Upper lobe of right lung (tissue), 1 donor: Measurements from ENCODE around the gene GOLT1B. TPM values are rescaled to one million over a fixed set of nuclear protein-coding genes. Genes with fewer than 3 reads are reported as not detected.

Source experiments
- ATAC-seq: fragments of 200-7000 bp; cut with Tn5 transposase; one replicate; pipeline ENCODE4 v1.9.1; 2020; ENCODE audit warnings: mild to moderate bottlenecking, moderate library complexity
- DNase-seq: peaks from one replicate; pipeline ENCODE4 v3.0.0-alpha.2; 2020
- H3K27ac ChIP-seq: fragments of 200-600 bp; one replicate; pipeline ENCODE4 v1.8.0; 2022
- H3K27me3 ChIP-seq: fragments of 200-600 bp; one replicate; pipeline ENCODE4 v1.8.0; 2022; ENCODE audit warnings: mild to moderate bottlenecking
- H3K36me3 ChIP-seq: fragments of 200-600 bp; one replicate; pipeline ENCODE4 v1.8.0; 2022
- H3K4me1 ChIP-seq: fragments of 200-600 bp; one replicate; pipeline ENCODE4 v1.8.0; 2022
- H3K4me3 ChIP-seq: fragments of 200-600 bp; one replicate; pipeline ENCODE4 v1.8.0; 2022; ENCODE audit warnings: mild to moderate bottlenecking
- H3K9me3 ChIP-seq: fragments of 200-600 bp; one replicate; pipeline ENCODE4 v1.8.0; 2022
- intact Hi-C: fragments of 100-400 bp; cut with DNase I; formaldehyde crosslinking; loops from one replicate; pipeline ENCODE4 v1.11.0; 2022
- total RNA-seq: library from RNA; stranded (reverse); fragmentation: NEBNext Ultra II Directional; extraction: Animal tissue kit (Norgen Biotek cat#: 25700); gene quantifications from one replicate; pipeline ENCODE4 v1.2.1, GENCODE V29; 2021
- TF ChIP-seq, protein P1 (sequence below): fragments of 200-600 bp; IDR thresholded peaks from one replicate; pipeline ENCODE4 v1.8.0; 2022; ENCODE audit warnings: antibody characterized with exemption
- donor health status: DM: no; HTN: yes; CAD: no; lungs with severe emphysema.

GOLT1B gene
- total RNA-seq, 1 donor from 2014 or later, result 25.0 TPM

DNA sequence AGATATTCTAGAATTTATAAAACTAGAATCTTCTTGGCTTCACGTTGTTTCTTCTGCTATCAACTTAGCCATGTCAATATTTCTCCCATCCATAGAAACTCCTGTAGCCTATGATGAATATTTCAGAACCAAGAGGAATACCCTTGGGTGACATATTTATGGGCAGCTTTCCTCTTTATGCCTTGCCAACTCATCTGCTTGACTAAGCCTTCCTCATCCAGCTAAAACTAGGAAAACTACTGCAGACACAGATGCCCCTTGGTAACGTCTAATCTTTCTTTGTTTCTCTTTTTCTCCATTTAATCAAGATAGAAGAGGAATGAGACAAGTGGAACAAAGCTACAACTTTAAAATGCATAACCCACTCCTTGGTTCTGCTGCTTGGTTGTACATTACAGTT lies 6.3 kb downstream of the GOLT1B start:
- peaks cover 19% of the 10 kb centered on the region for H3K4me1 ChIP-seq
- no peaks in the 10 kb centered on the region for H3K27me3 ChIP-seq
- ATAC-seq (no peak), DNase-seq (no peak)
- TF ChIP-seq, protein P1, sequence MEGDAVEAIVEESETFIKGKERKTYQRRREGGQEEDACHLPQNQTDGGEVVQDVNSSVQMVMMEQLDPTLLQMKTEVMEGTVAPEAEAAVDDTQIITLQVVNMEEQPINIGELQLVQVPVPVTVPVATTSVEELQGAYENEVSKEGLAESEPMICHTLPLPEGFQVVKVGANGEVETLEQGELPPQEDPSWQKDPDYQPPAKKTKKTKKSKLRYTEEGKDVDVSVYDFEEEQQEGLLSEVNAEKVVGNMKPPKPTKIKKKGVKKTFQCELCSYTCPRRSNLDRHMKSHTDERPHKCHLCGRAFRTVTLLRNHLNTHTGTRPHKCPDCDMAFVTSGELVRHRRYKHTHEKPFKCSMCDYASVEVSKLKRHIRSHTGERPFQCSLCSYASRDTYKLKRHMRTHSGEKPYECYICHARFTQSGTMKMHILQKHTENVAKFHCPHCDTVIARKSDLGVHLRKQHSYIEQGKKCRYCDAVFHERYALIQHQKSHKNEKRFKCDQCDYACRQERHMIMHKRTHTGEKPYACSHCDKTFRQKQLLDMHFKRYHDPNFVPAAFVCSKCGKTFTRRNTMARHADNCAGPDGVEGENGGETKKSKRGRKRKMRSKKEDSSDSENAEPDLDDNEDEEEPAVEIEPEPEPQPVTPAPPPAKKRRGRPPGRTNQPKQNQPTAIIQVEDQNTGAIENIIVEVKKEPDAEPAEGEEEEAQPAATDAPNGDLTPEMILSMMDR, result no peak
- no peak overlapping the region for H3K4me3 ChIP-seq
- H3K9me3 ChIP-seq, result no peaks in the 10 kb centered on the region
- intact Hi-C loops, result no loop called here
- H3K36me3 ChIP-seq, result peaks cover 33% of the 10 kb centered on the region
- H3K27ac ChIP-seq, result no peak overlapping the region

DNA sequence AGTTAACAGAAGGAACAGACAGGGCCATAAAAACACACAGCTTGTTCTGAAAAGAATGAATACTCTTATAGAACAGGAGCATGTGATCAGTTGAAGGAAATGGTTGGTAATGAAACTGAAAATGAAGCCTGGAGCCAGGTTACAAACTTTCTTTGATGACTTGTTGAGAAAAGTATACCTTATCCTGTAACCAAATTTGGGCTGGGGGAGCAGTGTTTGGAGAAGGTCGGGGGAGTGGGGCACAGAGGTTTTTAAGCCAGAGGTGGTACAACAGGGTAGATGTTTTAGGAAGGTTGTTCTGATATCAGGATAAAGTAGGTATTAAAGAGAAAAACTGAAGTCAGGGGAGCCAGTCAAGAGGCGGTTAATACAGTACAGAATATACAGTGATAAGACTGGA lies 8.2 kb downstream of the GOLT1B start:
- Histone ChIP-seq H3K27me3 (no peaks in the 10 kb centered on the region), H3K4me1 (peaks cover 1% of the 10 kb centered on the region), H3K9me3 (no peaks in the 10 kb centered on the region), H3K4me3 (no peak overlapping the region), H3K36me3 (peaks cover 53% of the 10 kb centered on the region), H3K27ac (no peak overlapping the region)
- intact Hi-C loops, result no loop called here
- no peak for ATAC-seq
- TF ChIP-seq, protein P1, result no peak
- no peak for DNase-seq

DNA sequence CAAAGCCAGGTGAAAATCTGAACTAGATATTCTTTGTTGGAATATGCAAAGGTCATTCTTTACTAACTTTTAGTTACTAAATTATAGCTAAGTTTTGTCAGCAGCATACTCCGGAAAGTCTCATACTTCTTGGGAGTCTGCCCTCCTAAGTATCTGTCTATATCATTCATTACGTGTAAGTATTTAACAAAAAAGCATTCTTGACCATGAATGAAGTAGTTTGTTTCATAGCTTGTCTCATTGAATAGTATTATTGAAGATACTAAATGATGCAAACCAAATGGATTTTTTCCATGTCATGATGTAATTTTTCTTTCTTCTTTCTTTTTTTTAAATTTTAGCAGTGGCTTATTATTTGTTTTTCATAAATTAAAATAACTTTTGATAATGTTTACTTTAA lies 14.7 kb downstream of the GOLT1B start:
- no peaks in the 10 kb centered on the region for H3K9me3 ChIP-seq
- no peaks in the 10 kb centered on the region for H3K4me1 ChIP-seq
- no peak overlapping the region for H3K4me3 ChIP-seq
- no peak for ATAC-seq
- no peak for DNase-seq
- intact Hi-C loops, result no loop called here
- H3K27me3 ChIP-seq, result no peaks in the 10 kb centered on the region
- TF ChIP-seq, protein P1, result no peak
- no peak overlapping the region for H3K27ac ChIP-seq
- H3K36me3 ChIP-seq, result peaks cover 59% of the 10 kb centered on the region

DNA sequence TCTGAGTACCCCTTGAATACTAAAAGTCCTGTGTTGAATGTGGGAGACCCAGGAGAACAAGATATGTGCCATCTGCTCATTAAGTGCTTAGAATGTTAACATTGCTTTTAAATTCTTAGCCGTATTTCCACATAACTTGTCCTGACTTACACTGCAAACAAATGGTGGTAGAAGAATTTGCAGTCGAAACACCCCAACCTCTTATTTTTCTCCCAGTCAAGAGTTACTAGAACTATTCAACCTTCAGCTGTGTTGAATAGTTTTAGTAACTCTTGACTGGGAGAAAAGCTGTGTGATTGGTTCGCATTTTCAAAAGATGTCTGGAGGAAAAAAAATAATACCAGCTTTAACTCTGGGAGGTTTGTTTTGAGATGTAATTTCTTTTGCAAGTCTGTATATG lies 16.9 kb downstream of the GOLT1B start:
- TF ChIP-seq, protein P1, result no peak
- Histone ChIP-seq H3K27ac (no peak overlapping the region), H3K4me3 (no peak overlapping the region), H3K36me3 (peaks cover 40% of the 10 kb centered on the region), H3K27me3 (no peaks in the 10 kb centered on the region), H3K4me1 (no peaks in the 10 kb centered on the region), H3K9me3 (no peaks in the 10 kb centered on the region)
- ATAC-seq (no peak), DNase-seq (no peak)
- intact Hi-C loops, result no loop called here

DNA sequence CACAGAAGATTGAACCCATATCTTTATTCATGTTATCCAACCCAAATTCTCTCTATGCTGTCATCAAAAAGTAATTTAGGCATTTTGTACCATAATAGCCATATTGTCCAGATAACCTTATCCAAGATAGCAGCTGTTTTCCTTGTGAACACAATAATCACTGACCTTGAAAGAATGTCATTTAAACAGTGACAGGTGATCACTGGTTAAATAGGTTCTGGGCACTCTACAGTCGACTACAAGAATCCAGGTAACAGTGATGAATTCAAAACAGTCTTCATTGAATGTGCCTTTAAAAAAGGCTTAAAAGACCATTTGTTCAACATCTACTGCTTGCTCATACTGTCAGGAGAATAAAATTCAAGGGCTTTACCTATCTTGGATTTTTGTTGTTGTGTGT lies 20.0 kb downstream of the GOLT1B start:
- H3K27ac ChIP-seq, result no peak overlapping the region
- DNase-seq (no peak), ATAC-seq (no peak)
- intact Hi-C loops, result no loop called here
- H3K9me3 ChIP-seq, result no peaks in the 10 kb centered on the region
- H3K36me3 ChIP-seq, result peaks cover 10% of the 10 kb centered on the region
- no peak overlapping the region for H3K4me3 ChIP-seq
- H3K27me3 ChIP-seq, result no peaks in the 10 kb centered on the region
- TF ChIP-seq, protein P1, result no peak
- no peaks in the 10 kb centered on the region for H3K4me1 ChIP-seq

DNA sequence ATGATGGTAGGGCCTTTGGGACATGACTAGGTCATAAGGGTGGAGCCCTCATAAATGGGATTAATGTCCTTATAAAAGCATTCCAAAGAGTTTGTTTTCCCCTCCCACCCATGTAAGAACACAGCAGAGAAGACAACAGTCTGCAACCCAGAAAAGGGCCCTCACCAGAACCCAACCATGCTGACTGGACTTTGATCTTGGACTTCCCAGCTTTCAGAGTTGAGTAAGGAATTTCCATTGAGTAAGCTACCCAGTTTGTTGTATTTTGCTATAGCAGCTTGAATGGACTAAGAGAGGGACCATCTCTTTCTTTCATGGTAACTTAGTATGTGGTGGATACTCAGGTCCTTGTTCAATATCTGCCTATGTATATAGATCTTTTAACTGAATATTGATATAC lies 21.6 kb downstream of the GOLT1B start:
- H3K4me1 ChIP-seq, result no peaks in the 10 kb centered on the region
- TF ChIP-seq, protein P1, result no peak
- H3K27me3 ChIP-seq, result no peaks in the 10 kb centered on the region
- no peaks in the 10 kb centered on the region for H3K9me3 ChIP-seq
- ATAC-seq (no peak), DNase-seq (no peak)
- H3K4me3 ChIP-seq, result no peak overlapping the region
- intact Hi-C loops, result no loop called here
- H3K36me3 ChIP-seq, result no peaks in the 10 kb centered on the region
- H3K27ac ChIP-seq, result no peak overlapping the region
